T-helper 1 cell treated with Interleukin-12 subunit alpha and Interleukin-12 subunit beta and Interleukin-4 antibody, amounts not matched to agents 30 μg/mL and 1 μg/mL, for 36 hours (primary cell): ENCODE data around the gene CR2.
"Not testable (repeated sequence)": the region's sequence is repeated elsewhere in the genome, so short reads cannot be mapped to it uniquely, and the experiment has no call there.

Experiments used
- H3K27ac Mint-ChIP-seq: one replicate; pipeline ENCODE4 v1.8.0; 2021; ENCODE audit warnings: mild to moderate bottlenecking, mixed read lengths
- H3K27me3 Mint-ChIP-seq: one replicate; pipeline ENCODE4 v1.8.0; 2021; ENCODE audit warnings: low read depth, mixed read lengths
- H3K36me3 Mint-ChIP-seq: one replicate; pipeline ENCODE4 v1.8.0; 2021; ENCODE audit warnings: low read depth, mixed read lengths
- H3K4me1 Mint-ChIP-seq: one replicate; pipeline ENCODE4 v1.8.0; 2021; ENCODE audit warnings: low read depth, mixed read lengths
- H3K4me3 Mint-ChIP-seq: one replicate; pipeline ENCODE4 v1.8.0; 2021; ENCODE audit warnings: mild to moderate bottlenecking, moderate library complexity, mixed read lengths
- H3K9me3 Mint-ChIP-seq: one replicate; pipeline ENCODE4 v1.8.0; 2021; ENCODE audit warnings: mixed read lengths

CR2 gene

GRCh38 chr1:207504438-207504837 lies 50.3 kb downstream of the CR2 start:
- Mint-ChIP-seq H3K27me3 (peaks cover 51% of the 10 kb centered on the region), H3K4me1 (peaks cover under 1% of the 10 kb centered on the region), H3K27ac (no peak overlapping the region), H3K36me3 (no peaks in the 10 kb centered on the region), H3K4me3 (no peak overlapping the region), H3K9me3 (no peaks in the 10 kb centered on the region)

- Mint-ChIP-seq H3K27me3 (peaks cover 41% of the 10 kb centered on the region), H3K27ac (no peak overlapping the region), H3K9me3 (no peaks in the 10 kb centered on the region), H3K4me1 (no peaks in the 10 kb centered on the region), H3K4me3 (no peak overlapping the region), H3K36me3 (no peaks in the 10 kb centered on the region)
These were observed 56.3 kb downstream of the CR2 start for GRCh38 chr1:207510444-207510843.

GRCh38 chr1:207514890-207515289 lies 60.8 kb downstream of the CR2 start:
- Mint-ChIP-seq H3K27ac (no peak overlapping the region), H3K4me3 (no peak overlapping the region), H3K9me3 (no peaks in the 10 kb centered on the region), H3K4me1 (no peaks in the 10 kb centered on the region), H3K36me3 (no peaks in the 10 kb centered on the region), H3K27me3 (peaks cover 41% of the 10 kb centered on the region)

- no peaks in the 10 kb centered on the region for H3K4me1 Mint-ChIP-seq
- H3K27me3 Mint-ChIP-seq: peaks cover 40% of the 10 kb centered on the region
- no peak overlapping the region for H3K4me3 Mint-ChIP-seq
- H3K9me3 Mint-ChIP-seq: no peaks in the 10 kb centered on the region
- H3K27ac Mint-ChIP-seq: no peak overlapping the region
- no peaks in the 10 kb centered on the region for H3K36me3 Mint-ChIP-seq
These were observed 62.6 kb downstream of the CR2 start for GRCh38 chr1:207516729-207517128.

- Mint-ChIP-seq H3K9me3 (no peaks in the 10 kb centered on the region), H3K27me3 (peaks cover 34% of the 10 kb centered on the region), H3K36me3 (no peaks in the 10 kb centered on the region), H3K4me1 (no peaks in the 10 kb centered on the region), H3K27ac (no peak overlapping the region), H3K4me3 (no peak overlapping the region)
These were observed 64.6 kb downstream of the CR2 start for GRCh38 chr1:207518608-207519236.

GRCh38 chr1:207519505-207520399 lies 65.6 kb downstream of the CR2 start:
- Mint-ChIP-seq H3K27me3 (peaks cover 39% of the 10 kb centered on the region), H3K27ac (no peak overlapping the region), H3K4me3 (no peak overlapping the region)

GRCh38 chr1:207520400-207521345 lies 66.5 kb downstream of the CR2 start:
- H3K27me3 Mint-ChIP-seq: peaks cover 43% of the 10 kb centered on the region
- H3K36me3 Mint-ChIP-seq, H3K27ac Mint-ChIP-seq, H3K4me3 Mint-ChIP-seq, H3K4me1 Mint-ChIP-seq, H3K9me3 Mint-ChIP-seq: not testable (repeated sequence)

More at GRCh38 chr1:207519505-207520399, 65.6 kb downstream of the CR2 start:
- no peaks in the 10 kb centered on the region for H3K36me3 Mint-ChIP-seq
- no peaks in the 10 kb centered on the region for H3K4me1 Mint-ChIP-seq
- H3K9me3 Mint-ChIP-seq: no peaks in the 10 kb centered on the region

GRCh38 chr1:207525239-207525638 lies 71.1 kb downstream of the CR2 start:
- peaks cover 30% of the 10 kb centered on the region for H3K27me3 Mint-ChIP-seq
- not testable (repeated sequence) for H3K9me3 Mint-ChIP-seq, H3K27ac Mint-ChIP-seq, H3K4me3 Mint-ChIP-seq, H3K4me1 Mint-ChIP-seq, H3K36me3 Mint-ChIP-seq

GRCh38 chr1:207528401-207528800 lies 74.3 kb downstream of the CR2 start:
- not testable (repeated sequence) for H3K36me3 Mint-ChIP-seq, H3K4me3 Mint-ChIP-seq, H3K27ac Mint-ChIP-seq, H3K4me1 Mint-ChIP-seq, H3K9me3 Mint-ChIP-seq
- peaks cover 18% of the 10 kb centered on the region for H3K27me3 Mint-ChIP-seq

GRCh38 chr1:207536263-207536662 lies 82.1 kb downstream of the CR2 start:
- H3K27me3 Mint-ChIP-seq, H3K4me3 Mint-ChIP-seq, H3K27ac Mint-ChIP-seq, H3K36me3 Mint-ChIP-seq, H3K4me1 Mint-ChIP-seq, H3K9me3 Mint-ChIP-seq: not testable (repeated sequence)
